SJCRH30 (cell line): ENCODE data around the gene ADAMTS18. TPM values are rescaled to one million over a fixed set of nuclear protein-coding genes. Genes with fewer than 3 reads are reported as not detected.
A peak's percentile ranks its signal among the peaks of the same experiment; 100 is the strongest.
"Not testable (repeated sequence)": the region's sequence is repeated elsewhere in the genome, so short reads cannot be mapped to it uniquely, and the experiment has no call there.

Source experiments
- DNase-seq, 2 experiments: peaks; one replicate each; pipeline ENCODE4 v3.0.0-alpha.2; 2015 to 2020
- H3K27ac ChIP-seq: fragments of 250-450 bp; sonication (Bioruptor Pico); 2 replicates; pipeline ENCODE4 v1.5.1; 2020; ENCODE audit warnings: mild to moderate bottlenecking, moderate library complexity
- H3K27me3 ChIP-seq: fragments of 250-450 bp; sonication (Bioruptor Pico); 2 replicates; pipeline ENCODE4 v1.5.1; 2020; ENCODE audit warnings: mild to moderate bottlenecking, moderate library complexity
- H3K36me3 ChIP-seq: fragments of 250-450 bp; sonication (Bioruptor Pico); 2 replicates; pipeline ENCODE4 v1.5.1; 2020; ENCODE audit warnings: mild to moderate bottlenecking, moderate library complexity
- H3K4me1 ChIP-seq: fragments of 250-450 bp; sonication (Bioruptor Pico); 2 replicates; pipeline ENCODE4 v1.5.1; 2020; ENCODE audit warnings: mild to moderate bottlenecking, moderate library complexity
- H3K4me3 ChIP-seq: fragments of 250-450 bp; sonication (Bioruptor Pico); 2 replicates; pipeline ENCODE4 v1.5.1; 2020; ENCODE audit warnings: mild to moderate bottlenecking, moderate library complexity
- H3K9me3 ChIP-seq: fragments of 250-450 bp; sonication (Bioruptor Pico); replicated peaks from 2 replicates; pipeline ENCODE4 v1.5.1; 2020; ENCODE audit warnings: mild to moderate bottlenecking, moderate library complexity
- total RNA-seq: library from RNA; depleted of rRNA; stranded (reverse); fragments of >200 nt; shearing (Covaris generic); gene quantifications from 2 replicates; pipeline ENCODE4 v1.2.3, GENCODE V29; 2014

ADAMTS18 gene
- total RNA-seq, 1 experiment from 2014 or later: 0.16 TPM

DNA sequence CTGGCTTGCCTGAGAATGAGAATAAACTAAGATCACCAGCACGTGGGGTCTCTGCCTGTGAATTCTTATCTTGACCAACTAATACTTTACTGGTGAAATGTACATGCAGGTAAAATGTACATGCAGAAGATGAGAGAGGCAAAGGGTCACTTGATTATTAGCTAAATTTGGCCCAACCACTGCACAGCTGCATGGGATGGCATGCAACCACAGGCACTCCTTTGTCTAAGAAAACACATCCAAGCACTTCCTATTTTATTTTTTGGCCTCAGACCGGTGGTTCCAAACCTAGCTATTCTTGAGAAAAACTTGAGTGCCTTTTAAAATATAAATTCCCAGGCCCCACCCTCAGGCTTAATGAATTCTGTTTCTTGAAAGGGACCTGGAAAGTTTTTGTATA is 157.7 kb downstream of the ADAMTS18 start:
- peak in 1 of 2 experiments; percentile 4 for DNase-seq
- no peak overlapping the region for H3K4me3 ChIP-seq
- H3K27me3 ChIP-seq: no peaks in the 10 kb centered on the region
- H3K9me3 ChIP-seq: no peaks in the 10 kb centered on the region
- H3K4me1 ChIP-seq: no peaks in the 10 kb centered on the region
- H3K36me3 ChIP-seq: no peaks in the 10 kb centered on the region
- no peak overlapping the region; the same call in 1 of the 2 replicates for H3K27ac ChIP-seq

DNA sequence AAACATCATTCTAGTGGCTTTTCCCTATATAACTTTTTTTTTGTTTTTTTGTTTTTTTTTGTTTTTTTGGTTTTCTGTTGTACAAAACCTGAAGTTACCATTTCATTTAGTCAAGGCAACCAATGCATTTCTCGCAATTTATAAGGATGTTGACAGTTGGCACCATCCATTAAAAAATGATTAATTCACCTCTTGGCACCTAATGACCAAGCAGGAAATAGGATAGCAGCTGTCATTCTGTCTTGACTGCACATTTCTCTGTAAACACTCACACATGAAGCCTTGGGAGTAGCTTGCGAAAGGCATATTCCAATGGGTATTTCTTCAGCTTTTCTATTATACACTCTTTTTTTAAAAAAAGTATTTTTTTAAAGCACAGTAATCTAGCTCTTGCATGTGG is 158.2 kb downstream of the ADAMTS18 start:
- no peaks in the 10 kb centered on the region for H3K36me3 ChIP-seq
- H3K27ac ChIP-seq: no peak overlapping the region
- DNase-seq: no peak
- no peaks in the 10 kb centered on the region for H3K4me1 ChIP-seq
- no peaks in the 10 kb centered on the region for H3K27me3 ChIP-seq
- H3K4me3 ChIP-seq: no peak overlapping the region
- H3K9me3 ChIP-seq: no peaks in the 10 kb centered on the region

DNA sequence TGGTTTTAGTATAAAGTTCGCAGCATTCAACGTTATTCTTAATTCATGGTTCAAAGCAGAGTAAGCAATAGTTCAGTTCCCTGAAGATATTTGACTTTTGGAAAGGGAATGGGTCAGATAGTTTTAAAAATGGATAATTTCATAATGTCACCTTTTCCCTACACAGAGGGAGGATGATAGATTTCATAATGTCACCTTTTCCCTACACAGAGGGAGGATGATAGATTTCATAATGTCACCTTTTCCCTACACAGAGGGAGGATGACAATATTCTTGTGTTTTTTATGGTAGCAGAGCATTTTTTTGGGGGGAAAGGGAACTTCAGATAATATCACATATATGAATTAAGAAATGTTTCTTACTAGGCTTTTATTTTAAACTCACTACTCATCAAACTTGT is 159.5 kb downstream of the ADAMTS18 start:
- not testable (repeated sequence) for H3K36me3 ChIP-seq, H3K4me1 ChIP-seq, H3K4me3 ChIP-seq, H3K27me3 ChIP-seq, DNase-seq, H3K9me3 ChIP-seq, H3K27ac ChIP-seq

DNA sequence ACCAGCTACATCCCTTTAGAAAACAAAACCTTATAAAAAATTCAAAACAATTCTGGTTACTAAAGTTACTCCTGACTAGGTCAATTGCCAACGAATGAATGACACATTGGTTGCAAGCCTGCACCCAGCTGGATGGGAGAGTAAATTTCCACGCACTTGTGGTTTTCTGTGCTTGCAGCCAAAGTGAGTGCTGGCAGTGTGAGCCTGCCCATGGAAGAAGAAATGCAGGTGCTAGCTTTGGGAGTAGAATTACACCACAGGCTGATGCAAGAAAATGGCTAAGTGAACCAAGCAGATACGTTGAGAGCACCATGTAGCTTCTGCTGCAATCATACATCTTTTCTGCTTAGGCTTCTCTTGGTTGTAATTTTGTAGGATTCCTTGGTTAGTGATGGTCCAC is 161.0 kb downstream of the ADAMTS18 start:
- H3K9me3 ChIP-seq: no peaks in the 10 kb centered on the region
- no peaks in the 10 kb centered on the region for H3K4me1 ChIP-seq
- H3K27ac ChIP-seq: no peak overlapping the region
- no peaks in the 10 kb centered on the region for H3K36me3 ChIP-seq
- H3K4me3 ChIP-seq: no peak overlapping the region
- no peaks in the 10 kb centered on the region for H3K27me3 ChIP-seq
- no peak for DNase-seq

DNA sequence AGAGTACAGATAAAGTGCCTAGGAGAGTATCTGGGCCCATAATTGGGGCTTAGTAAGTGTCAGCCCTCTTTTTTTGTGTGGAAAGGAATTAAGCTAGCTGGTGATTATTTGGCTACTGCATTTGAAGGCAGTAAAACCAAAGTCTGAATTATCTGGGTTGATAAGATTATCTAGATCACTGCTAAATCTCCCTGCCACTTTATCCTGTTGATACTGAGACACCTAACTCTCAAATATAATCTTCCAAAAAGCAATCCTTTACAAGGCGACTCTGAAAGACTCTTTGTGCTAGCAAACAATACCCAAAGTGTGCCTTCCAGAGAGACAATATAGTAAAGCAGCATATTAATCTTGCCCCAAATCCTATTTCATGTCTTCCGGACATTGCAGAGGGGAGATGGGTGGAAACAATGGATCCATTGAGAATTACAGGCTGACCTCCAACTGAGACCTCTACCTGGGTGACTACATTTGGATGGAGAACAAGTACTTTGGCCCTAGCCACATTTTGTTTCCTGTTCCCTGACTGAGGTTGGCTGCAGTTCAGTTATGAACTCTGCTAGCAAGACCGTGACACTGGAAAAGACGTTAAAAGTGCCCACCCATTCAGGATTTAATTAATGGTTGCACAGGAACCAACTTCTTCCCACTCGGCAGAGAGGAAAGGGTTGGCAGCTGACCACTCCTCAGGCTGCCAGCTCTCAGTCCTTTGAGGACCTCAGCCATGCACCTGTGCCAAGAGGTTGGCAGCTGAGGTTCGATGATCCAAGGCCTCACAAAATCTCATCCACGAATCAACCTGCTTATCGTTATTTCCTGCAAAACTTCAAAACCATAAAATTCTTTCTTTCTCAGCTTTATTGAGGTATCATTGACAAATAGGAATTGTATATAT is 163.1 kb downstream of the ADAMTS18 start:
- Histone ChIP-seq H3K9me3 (no peaks in the 10 kb centered on the region), H3K27me3 (no peaks in the 10 kb centered on the region), H3K4me1 (no peaks in the 10 kb centered on the region), H3K4me3 (no peak overlapping the region), H3K36me3 (no peaks in the 10 kb centered on the region), H3K27ac (no peak overlapping the region)
- no peak for DNase-seq

DNA sequence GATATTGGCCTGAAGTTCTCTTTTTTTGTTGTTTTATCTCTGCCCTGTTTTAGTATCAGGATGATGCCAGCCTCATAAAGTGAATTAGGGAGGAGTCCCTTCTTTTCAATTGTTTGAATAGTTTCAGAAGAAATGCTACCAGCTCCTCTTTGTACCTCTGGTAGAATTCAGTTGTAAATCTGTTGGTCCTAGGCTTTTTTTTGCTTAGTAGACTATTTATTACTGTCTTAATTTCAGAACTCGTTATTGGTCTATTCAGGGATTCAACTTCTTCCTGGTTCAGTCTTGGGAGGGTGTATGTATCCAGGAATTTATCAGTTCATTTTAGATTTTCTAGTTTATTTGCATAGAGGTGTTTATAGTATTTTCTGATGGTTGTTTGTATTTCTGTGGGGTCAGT is 168.6 kb downstream of the ADAMTS18 start:
- not testable (repeated sequence) for H3K4me3 ChIP-seq, H3K9me3 ChIP-seq, H3K36me3 ChIP-seq, DNase-seq, H3K27ac ChIP-seq, H3K4me1 ChIP-seq, H3K27me3 ChIP-seq

DNA sequence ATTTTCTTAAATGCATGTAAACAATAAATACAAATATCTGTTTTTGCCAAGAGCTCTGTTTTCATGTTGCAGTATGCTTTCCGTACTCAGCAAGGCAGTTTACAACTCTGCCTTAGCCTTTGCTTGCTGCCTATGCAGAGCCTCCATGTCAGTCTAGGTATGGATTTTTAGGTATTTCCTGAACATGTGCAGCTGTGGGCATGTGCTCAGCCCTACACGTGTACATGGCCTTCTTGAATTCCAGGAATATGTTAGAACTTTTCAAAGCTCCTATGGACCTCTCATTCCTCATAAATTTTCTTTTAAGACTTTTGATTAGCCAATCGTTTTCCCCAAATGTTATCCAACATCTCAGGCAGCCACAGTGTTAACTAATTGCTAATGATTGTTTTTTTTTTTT is 171.9 kb downstream of the ADAMTS18 start:
- H3K36me3 ChIP-seq: no peaks in the 10 kb centered on the region
- DNase-seq: no peak
- H3K4me1 ChIP-seq: no peaks in the 10 kb centered on the region
- no peak overlapping the region for H3K4me3 ChIP-seq
- H3K27ac ChIP-seq: no peak overlapping the region
- no peaks in the 10 kb centered on the region for H3K27me3 ChIP-seq
- no peaks in the 10 kb centered on the region for H3K9me3 ChIP-seq

DNA sequence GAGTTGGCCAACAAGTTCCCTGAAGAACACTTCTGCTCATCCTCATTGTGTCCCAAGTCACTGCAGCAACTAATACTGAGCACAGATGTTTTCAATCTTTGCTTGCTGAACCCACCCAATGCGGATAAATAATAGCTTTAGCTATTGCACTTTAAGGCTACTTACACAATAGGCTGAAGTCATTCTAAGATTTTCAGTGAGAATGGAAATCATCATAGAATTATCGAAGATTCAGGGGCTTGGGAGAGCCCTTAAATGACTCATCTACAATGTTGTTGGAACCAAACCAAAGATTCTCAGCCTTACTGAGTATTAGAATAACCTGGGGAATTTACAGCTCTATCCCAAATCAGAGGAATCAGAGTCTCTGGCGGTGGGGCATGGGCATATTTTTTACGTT is 184.4 kb downstream of the ADAMTS18 start:
- Histone ChIP-seq H3K9me3 (no peaks in the 10 kb centered on the region), H3K27ac (no peak overlapping the region), H3K36me3 (no peaks in the 10 kb centered on the region), H3K4me3 (no peak overlapping the region), H3K27me3 (no peaks in the 10 kb centered on the region), H3K4me1 (no peaks in the 10 kb centered on the region)
- DNase-seq: no peak

DNA sequence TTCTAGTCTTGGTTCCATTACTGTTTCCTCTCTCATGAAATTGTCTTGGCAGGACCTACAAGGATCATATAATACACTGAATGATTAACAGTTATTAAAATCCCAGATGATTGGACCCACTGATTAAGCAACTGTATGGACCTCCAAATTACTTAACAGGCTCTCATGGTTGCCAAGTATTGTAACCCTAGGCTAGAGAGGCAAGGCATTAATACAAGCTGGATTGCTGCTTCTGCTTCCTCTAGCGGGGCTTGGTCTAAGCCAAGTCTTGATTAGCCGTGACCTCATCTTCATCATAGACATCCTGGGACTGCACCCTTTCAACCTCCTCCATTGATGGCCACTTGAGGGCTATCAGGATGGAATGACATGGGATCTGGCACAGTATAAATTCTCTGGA is 188.7 kb downstream of the ADAMTS18 start:
- H3K9me3 ChIP-seq: no peaks in the 10 kb centered on the region
- DNase-seq: no peak

DNA sequence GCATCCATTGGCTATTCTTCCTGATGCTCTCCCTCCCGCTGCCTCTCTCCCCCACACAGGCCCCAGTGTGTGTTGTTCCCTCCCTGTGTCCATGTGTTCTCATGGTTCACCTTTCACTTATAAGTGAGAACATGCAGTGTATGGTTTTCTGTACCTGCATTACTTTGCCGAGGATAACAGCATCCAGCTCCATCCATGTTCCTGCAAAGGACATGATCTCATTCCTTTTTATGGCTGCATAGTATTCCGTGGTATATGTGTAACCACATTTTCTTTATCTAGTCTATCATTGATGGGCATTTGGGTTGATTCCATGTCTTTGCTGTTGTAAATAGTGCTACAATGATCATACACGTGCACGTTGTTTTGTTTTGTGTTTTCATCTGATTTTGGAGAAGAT is 192.4 kb downstream of the ADAMTS18 start:
- H3K9me3 ChIP-seq, DNase-seq, H3K4me1 ChIP-seq, H3K27me3 ChIP-seq, H3K36me3 ChIP-seq, H3K4me3 ChIP-seq, H3K27ac ChIP-seq: not testable (repeated sequence)

More for the DNA sequence above, 188.7 kb downstream of the ADAMTS18 start:
- Histone ChIP-seq H3K36me3 (no peaks in the 10 kb centered on the region), H3K4me3 (no peak overlapping the region), H3K27me3 (no peaks in the 10 kb centered on the region), H3K4me1 (no peaks in the 10 kb centered on the region), H3K27ac (no peak overlapping the region)

DNA sequence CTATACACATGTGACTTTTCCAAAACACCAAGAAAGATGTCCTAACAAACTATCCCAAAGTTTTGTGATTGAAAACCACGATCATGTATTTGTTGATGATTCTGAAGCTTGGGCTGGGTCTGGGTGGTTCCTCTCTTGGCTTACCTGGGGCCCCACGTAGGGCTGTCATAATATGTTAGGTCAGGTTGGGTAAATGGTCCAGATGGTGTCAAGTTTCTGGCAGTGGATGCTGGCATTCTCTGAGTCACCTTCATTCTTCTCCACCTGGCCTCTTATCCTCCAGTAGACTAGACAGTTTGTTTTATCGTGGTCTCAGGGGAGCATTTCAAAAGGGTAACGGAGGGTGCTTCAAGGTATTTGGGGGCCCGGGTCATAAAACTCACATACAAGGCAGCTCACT is 196.2 kb downstream of the ADAMTS18 start:
- Histone ChIP-seq H3K27me3 (no peaks in the 10 kb centered on the region), H3K4me1 (no peaks in the 10 kb centered on the region), H3K9me3 (no peaks in the 10 kb centered on the region), H3K4me3 (no peak overlapping the region), H3K36me3 (no peaks in the 10 kb centered on the region), H3K27ac (no peak overlapping the region)
- no peak for DNase-seq

DNA sequence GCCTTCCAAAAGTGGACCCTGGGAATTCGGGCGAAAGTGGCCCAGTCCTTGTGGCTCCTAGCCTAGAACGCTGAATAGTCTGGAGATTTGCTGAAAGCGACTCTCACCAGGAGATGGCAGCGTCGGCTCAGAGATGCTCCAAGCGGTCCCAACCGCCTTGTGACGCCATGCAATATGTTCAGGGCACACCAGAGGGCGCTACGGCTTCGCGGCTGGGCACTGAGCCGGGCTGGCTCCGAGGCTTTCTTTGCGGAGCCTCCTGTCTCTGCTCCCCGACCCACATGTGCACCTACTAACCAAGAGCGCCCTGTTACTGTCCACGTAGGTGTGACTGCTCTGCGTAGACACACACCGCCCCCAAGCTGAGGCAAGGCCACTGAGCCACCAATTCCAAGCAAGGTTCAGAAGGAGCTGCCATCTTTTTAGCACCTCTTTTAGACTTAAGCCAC is 198.7 kb downstream of the ADAMTS18 start:
- peak; percentile 50 to 80 for DNase-seq
- no peak overlapping the region for H3K4me3 ChIP-seq

DNA sequence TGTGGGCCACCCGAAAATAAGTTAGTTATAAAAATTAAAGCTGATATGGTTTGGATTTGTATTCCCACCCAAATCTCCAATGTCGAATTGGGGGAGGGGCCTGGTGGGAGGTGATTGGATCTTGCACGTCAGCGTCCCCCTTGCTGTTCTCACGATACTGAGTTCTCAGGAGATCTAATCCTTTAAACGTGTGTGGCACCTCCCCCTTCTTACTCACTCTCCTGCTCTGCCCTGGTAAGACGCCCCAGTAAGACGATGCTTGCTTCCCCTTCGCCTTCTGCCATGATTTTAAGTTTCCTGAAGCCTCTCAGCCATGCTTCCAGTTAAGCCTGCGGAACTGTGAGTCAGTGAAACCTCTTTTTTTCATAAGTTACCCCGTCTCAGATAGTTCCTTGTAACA is 200.2 kb downstream of the ADAMTS18 start:
- no peaks in the 10 kb centered on the region for H3K9me3 ChIP-seq

More for the DNA sequence above, 198.7 kb downstream of the ADAMTS18 start:
- Histone ChIP-seq H3K27me3 (no peaks in the 10 kb centered on the region), H3K4me1 (no peaks in the 10 kb centered on the region), H3K27ac (no peak overlapping the region), H3K36me3 (no peaks in the 10 kb centered on the region), H3K9me3 (no peaks in the 10 kb centered on the region)

DNA sequence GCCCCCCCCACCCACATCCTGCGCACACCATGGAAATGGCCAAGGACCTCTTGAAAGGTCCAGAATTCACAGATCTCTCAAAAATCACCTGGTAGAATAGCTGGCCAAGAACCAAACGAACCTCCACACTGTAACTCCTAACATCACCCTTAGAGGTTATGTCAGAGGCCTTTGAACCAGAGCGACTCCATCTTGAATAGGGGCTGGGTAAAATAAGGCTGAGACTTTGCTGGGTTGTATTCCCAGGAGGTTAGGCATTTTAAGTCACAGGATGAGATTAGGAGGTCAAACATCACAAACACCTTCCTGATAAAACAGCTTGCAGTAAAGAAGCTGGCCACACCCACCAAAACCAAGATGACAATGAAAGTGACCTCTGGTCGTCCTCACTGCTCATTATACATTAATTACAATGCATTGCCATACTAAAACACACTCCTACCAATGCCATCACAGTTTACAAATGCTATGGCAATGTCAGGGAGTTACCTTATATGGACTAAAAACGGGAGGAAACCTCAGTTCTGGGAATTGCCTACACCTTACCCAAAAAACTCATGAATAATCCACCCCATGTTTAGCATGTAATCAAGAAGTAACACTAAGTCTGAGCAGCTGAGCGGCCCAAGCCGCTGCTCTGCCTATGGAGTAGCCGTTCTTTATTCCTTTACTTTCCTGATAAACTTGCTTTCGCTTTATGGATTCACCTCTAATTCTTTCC is 200.9 kb downstream of the ADAMTS18 start:
- no peaks in the 10 kb centered on the region for H3K9me3 ChIP-seq
- H3K27ac ChIP-seq: no peak overlapping the region
- H3K27me3 ChIP-seq: no peaks in the 10 kb centered on the region
- no peaks in the 10 kb centered on the region for H3K4me1 ChIP-seq
- no peaks in the 10 kb centered on the region for H3K36me3 ChIP-seq
- DNase-seq: no peak
- H3K4me3 ChIP-seq: no peak overlapping the region

More for the DNA sequence above, 200.2 kb downstream of the ADAMTS18 start:
- Histone ChIP-seq H3K36me3 (no peaks in the 10 kb centered on the region), H3K27me3 (no peaks in the 10 kb centered on the region), H3K4me1 (no peaks in the 10 kb centered on the region), H3K27ac (no peak overlapping the region), H3K4me3 (no peak overlapping the region)
- DNase-seq: no peak
